SKM-1 (cell line): ENCODE measurements around the gene CASP10.

ENCODE experiments used
- DNase-seq: peaks from one replicate; lab custom pipeline; 2025; ENCODE audit not compliant: unreplicated experiment; lab: John Stamatoyannopoulos, UW

Gene CASP10

DNA sequence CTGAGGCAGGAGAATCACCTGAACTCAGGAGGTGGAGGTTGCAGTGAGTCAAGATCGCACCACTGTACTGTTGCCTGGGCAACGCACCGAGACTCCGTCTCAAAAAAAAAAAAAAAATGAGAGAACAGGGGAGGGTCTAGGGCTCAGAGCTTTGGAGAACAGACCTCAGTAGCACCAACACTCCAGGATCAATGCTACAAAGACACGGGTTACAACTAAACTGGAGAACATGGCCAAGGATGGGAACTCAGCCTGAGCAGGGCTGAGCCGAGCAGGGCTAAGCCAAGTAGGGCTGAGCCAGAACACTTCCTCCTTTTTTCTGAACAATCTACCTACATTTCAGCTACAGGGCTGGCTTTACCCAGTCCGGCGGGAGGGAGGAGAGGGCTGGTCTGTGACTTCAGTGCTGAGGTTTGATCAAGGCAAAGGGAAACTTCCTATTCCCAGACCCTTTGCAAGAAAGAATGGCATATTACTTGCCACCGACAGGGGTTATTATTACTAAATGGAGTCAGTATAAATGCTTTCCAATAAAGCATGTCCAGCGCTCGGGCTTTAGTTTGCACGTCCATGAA is 74.5 kb downstream of the CASP10 start:
- peak; percentile 90 for DNase-seq

DNA sequence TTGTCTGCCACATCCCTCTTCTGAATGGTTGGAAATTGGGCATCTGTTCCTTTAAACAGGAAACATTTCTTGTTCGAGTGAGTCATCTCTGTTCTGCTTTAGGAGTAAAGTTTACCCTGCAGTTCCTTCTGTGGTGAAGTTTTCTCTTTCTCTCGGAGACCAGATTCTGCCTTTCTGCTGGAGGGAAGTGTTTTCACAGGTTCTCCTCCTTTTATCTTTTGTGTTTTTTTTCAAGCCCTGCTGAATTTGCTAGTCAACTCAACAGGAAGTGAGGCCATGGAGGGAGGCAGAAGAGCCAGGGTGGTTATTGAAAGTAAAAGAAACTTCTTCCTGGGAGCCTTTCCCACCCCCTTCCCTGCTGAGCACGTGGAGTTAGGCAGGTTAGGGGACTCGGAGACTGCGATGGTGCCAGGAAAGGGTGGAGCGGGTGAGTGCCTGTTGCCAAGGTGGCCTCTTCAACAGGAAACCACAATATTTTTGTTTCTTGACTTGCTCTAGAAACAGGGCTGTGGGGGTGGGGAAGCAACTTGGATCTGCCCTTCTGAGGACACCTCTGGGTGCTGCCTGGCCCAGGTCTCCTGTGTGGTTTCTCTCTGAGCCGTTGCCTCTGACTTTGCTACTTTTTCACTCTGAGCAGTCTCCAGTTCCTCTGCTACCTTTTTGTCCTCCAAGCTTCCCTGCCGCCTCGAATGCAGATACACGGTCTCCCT is 75.2 kb downstream of the CASP10 start:
- DNase-seq = peak; percentile 94

DNA sequence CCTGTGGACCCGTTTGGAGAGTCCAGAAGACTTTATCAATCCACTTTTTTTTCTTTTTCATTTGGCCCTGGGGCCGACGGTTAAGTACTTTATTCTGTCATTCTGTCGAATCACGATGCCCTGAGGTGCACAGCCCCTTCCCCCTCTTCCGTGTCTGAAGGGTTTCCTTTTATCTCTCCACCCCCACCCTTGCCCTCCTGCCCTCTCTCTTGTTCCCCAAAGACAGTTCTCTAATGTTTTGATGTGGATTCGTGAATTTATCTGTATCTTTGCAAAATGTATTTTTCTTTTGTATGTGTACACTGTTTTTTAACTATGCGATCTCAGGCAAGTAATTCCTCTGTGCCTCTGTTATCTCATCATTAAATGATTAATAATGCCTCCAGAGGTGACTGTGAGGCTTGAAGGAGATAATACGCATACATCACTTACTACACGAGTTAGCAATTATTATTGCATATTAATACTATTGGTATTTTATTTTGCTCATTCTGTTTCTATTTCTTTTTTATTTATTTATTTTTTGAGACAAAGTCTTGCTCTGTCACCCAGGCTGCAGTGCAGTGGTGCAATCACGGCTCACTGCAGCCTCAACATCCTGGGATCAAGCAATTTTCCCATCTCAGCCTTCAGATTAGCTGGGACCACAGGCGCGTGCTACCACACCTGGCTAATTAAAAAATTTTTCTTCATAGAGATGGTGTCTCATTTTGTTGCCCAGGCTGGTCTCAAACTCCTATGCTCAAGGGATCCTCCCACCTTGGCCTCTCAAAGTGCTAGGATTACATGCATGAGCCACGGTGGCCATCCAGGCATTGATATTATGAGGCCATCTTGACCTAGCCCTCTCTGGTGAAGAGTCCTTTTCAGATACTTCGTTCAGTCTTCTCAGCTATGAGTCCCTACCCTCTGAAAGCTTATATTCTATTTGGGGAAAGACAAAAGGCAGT is 76.0 kb downstream of the CASP10 start:
- peak; percentile 83 for DNase-seq

DNA sequence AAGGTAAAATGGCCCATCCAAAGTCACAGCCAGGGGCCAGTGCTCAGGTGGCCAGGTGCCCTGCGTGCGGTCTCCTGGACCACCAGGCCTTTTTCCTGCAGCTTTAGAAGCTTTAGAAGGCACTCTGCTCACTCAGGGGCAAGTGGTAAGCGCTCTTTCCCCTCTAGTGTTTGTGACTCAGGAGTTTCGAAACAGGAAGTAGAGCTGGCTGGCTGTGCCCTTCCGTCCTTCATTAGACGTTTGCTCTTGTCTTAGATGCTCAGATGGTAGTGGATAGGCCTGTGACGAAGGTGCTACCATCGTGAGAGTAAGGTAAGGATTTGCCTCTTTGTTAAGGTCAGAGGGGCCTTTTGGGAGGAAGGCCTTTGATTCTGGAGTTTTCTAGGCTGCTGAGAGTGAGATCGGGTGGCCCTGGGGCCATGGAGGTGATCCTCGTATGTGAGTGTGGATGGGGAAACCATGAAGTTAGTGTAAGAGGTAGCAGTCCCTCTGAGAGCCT is 77.4 kb downstream of the CASP10 start, which contains the start of gene CASP8:
Gene CASP8 (plus strand): TSS at position 235 of the 499 bp plus-strand sequence. CDS start 5,951 bp downstream, outside the sequence.
- peak; percentile 93 for DNase-seq

DNA sequence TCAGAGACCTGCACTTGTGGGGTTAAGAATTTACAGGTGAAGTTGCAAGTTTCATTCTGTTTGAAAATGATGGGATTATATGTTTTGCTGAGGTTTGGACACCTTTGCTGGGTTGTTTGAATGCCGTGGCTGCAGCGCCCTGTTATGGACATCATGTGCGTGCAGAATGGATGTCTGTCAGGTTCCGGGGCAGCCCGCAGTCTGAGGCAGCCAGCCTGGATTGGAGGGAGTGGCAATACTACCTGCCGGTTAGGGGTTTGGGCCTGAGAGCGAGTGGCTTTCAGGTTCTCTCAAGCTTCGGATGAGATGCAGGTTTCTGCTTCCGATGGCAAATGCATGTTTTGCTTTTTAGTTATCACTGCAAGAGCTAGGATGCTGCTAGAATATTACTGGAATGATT is 78.5 kb downstream of the CASP10 start:
- no peak for DNase-seq

DNA sequence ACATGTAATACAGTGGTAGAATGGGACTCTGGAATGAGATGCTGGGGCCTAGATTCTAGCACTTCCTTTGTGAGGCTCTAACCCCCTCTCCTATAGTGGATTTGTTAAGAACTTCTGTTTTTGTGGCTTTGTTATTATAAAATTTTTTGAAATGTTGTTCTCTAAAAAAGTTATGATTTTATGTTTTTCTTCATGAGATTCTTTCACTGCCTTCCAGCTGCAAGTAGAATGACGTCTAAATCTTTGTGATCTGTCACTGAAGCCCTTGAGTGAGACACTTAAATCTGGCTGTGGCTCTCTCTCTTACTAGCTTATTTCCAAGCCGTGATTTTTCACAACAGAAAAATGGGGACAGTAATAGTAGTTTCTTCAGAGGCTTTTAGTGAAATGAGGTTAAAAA is 79.0 kb downstream of the CASP10 start:
- no peak for DNase-seq

DNA sequence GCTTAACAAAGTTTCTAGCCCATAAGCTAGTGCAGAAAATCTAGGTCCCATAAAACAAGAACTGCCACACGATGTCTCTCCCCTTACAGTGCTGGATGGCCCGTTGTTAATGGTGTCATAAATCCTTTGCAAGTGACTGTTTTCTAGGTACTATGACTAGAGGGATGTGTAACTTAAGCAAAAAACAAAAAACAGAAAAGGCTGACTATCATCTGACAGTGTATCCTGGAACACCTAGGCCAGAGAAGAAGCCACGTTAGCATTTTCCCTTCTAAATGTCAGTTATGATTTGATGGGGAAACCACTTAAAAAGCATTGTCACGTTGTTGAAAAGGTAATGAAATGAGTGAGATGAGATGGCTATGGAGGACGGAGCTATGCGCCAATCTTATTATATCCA is 79.8 kb downstream of the CASP10 start:
- no peak for DNase-seq

DNA sequence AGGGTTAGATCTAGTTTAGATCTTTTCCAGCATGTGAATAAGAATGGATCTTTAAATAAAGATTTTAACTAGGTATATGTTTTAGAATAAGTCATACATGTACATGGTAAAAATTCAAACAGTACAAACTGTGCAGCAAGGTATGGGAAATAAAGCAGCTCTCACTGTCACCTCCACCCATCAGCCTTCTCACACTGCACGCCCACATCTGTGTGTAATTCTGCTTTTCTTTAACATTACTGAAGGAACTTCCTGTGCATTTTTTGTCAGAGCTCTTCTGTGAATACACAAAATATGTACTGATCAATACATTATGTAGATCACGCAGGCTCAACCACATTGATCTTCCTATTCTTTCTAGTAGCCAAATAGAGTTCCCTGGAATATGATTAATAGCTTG is 80.8 kb downstream of the CASP10 start:
- DNase-seq = no peak

DNA sequence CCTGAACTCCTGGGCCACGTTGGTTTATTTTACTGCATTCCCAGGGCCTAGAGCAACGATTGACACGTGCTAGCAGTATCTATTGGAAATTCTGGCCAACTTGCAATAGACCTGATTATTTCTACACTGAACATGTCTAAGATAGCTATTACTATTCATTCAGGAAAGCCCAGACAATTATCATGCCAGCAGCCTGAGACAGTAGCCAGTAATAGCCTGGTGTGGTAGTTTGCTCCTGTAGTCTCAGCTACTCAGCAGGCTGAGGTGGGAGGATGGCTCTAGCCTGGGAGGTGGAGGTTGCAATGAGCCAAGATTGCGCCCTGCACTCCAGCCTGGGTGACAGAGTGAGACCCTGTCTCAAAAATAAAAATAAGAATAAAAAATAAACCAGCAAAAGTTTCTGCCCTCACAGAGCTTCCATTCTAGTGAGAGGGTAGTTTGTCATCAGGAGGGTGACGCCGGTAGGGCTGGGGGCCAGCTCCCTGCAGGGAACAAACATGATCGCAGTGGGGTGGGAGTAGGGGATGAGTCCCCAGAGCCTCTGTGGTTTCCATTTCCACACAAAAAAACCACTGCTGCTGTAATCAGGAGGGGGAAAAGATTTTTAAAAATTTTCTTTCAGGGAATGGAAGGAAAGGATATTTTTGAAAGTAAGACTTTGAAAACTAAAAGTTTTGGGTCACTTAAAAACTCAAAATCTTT is 81.7 kb downstream of the CASP10 start:
- DNase-seq = no peak

DNA sequence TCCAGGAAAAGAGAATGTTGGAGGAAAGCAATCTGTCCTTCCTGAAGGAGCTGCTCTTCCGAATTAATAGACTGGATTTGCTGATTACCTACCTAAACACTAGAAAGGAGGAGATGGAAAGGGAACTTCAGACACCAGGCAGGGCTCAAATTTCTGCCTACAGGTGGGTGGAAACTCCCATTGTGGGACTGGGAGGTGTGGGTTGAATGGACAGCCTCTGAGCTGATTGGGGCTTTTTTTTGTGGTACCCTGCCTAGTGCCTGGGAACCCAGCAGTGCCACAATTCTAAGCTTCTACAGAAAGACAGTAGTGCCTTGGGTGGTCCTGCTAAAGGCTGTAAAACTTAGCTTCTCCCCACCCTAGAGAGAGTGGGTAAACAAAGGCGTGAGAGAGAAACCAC is 83.7 kb downstream of the CASP10 start:
- no peak for DNase-seq

DNA sequence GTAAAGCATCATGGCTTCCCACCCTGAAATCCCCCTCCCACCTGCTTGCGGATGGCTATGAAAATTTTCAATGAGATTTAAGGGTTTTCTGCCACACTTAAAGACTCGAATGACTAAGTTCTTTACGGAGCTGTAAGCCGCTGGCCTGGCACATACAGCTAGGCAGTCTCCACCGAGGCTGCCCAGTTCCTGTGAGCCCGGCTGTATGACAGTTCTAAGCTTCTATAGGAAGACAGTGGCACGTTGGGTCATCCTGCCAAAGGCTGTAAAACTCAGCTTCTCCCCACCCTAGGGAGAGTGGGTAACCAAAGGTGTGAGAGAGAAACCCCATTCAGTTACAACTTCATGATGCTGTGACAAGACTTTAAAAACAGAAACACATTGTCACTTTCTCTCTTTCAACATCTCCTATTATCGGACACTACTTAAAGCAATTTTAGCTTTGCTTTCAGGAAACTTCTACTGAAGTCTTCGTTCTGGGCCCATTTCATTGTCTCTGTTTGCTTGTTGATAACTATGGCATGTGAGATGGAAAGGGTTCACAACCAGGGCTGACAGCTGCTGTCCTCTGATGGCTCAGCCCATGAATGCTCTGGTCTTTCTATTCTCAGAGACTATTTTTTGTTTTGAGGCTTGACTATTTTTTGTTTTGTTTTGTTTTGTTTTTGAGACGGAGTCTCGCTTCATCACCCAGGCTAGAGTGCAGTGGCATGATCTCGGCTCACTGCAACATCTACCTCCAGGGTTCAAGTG is 84.5 kb downstream of the CASP10 start:
- no peak for DNase-seq

DNA sequence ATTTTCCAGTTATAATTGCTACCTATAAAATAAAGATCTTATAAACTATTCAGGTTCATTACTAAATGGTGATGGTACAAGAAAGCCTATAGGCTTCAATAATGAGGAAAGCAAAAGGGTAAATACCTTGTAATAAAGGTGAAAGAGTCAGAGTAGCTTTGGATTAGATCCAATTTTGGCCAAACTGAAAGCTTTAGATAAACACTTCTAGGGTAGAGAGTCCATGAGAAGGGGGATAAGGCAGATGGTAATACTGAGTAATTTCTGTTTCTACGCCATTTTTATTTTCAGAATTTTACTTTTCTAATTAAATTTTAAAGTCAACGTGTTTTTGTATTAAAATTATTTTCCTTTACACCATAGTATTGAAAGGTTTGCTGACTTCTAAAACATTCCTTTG is 86.8 kb downstream of the CASP10 start:
- DNase-seq = no peak

DNA sequence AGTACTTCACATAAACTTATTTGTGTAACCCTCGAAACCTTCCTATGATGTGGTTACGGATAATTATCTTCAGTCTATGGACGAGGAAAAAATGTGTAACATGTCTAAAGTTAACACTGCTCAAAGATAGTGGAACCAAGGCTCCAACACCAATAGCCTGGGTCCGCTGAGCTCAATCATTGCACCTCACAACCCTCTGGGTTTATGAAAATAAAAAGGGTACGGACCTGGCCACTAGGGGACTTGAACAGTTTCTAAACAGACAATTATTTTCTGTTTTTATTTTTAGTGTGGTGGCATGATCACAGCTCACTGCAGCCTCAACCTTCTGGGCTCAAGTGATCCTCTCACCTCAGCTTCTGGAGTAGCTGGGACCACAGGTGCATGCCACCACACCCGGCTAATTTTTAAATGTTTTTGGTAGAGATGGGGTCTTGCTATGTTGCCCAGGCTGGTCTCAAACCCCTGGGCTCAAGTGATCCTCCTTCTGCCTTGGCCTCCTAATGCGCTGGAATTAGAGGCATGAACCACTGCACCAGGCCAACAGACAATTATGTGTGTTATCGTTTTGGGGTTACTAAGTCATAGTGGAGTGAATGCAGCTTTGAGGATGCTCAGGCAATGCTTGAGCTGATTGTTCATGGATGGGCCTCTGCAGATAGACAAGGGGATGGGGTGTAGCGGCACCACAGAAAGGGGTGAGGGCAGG is 87.5 kb downstream of the CASP10 start:
- DNase-seq = no peak

DNA sequence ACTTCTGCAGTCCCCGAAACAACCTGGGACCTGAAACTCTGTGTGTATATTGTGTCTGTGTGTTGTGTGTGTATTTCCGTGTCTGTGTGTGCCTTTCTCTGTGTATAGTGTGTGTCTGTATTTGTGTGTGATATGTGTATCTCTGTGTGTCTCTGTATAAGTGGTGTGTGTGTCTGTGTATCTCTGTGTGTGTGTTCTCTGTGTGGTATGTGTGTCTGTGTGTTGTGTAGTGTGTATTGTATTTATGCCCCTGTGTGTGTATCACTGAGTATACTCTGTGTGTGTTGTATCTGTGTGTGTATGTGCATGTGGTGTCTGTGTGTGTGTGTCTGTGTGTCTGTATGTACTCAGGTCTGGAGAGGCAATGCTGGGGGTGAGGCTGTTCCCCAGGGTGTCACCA is 89.0 kb downstream of the CASP10 start:
- no peak for DNase-seq

DNA sequence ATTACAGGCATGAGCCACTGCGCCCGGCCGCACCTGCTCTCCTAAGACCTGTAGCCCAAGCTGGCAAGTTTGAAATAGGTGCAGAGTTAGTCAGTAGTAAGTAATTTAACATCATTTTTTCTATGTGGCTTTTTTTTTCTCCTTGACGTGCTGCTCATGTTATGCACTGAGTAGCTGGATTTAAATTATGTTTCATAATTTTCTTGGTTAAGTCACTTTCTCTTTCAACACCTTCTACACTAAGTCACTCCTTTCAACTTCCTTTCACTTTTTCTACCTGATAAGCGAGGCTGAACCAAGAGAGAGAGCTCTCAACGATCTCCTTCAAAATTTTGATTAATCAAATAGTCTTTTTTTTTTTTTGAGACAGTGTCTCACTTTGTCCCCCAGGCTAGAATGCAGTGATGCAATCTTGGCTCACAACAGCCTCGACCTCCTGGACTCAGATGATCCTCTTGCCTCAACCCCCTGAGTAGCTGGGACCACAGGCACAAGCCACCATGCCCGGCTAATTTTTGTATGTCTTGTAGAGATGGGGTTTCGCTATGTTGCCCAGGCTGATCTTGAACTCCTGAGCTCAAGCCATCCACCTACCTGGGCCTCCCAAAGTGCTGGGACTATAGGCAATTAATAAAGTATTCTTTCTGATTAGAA is 90.5 kb downstream of the CASP10 start:
- DNase-seq = no peak

DNA sequence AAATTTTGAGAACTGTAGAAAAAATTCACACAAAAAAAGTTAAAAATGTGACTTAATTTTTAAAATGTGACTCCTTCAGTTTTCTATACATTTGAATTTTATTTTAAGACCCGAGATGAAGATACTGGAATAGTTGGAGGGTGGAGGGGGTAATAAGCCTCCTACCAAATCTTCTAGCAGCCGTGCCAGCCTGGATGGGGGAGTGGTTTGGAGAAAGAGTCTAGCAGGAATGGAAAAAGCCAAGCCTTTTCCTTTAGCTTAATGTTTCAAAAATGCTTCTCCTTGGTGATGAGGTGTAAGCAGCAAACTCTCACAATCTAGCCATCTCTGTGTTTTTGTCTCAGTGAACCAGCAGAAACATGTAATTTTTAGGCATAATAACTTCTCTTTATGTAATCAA is 92.1 kb downstream of the CASP10 start:
- DNase-seq = no peak

DNA sequence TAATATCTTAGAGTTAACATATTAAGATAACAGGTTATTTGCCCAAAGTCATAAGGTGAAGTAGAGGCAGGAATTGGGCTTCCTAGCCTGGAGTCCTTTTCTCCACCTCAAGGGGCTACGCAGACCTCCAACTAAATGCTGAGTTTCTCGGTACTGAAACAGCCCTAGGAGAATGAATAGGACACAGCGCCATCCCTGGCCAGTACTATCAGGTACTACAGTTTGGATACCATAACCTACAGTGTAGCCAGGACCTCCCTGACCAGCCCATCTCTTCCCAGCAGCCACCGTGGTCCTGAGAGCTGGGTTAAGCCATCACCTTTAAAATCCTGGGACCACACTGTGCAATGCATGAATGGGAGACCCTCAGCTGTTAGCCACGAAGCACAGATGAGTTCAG is 93.0 kb downstream of the CASP10 start:
- no peak for DNase-seq

DNA sequence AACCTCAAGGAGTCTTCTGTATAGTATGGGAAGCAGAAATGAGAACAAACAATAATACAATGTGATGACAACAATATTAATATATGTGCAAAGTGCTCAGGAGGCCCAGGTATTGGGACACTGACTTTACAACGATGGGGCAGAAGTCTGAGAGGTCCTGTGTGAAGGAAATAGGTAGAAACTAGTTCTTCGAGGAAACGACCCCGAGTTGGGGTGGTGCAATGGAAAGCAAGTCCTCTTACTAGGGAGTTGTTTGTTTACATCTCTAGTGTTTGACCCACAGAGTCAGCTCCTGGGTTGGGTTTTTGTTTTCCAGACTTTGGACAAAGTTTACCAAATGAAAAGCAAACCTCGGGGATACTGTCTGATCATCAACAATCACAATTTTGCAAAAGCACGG is 93.6 kb downstream of the CASP10 start:
- DNase-seq = no peak
